H9 (cell line): Measurements from ENCODE around the gene GNB1L. TPM values are rescaled to one million over a fixed set of nuclear protein-coding genes. Genes with fewer than 3 reads are reported as not detected.

Experiments used
- DNase-seq: peaks from one replicate; pipeline ENCODE4 v3.0.0-alpha.2; 2017
- H2AFZ ChIP-seq: one replicate; pipeline ENCODE4 v1.6.1; 2013; ENCODE audit warnings: mild to moderate bottlenecking, low read length, control low read depth, moderate library complexity
- H2AK5ac ChIP-seq: 2 replicates; pipeline ENCODE4 v1.6.1; 2013; ENCODE audit warnings: low read length, control low read depth, mixed read lengths; ENCODE audit not compliant: insufficient read length
- H2BK120ac ChIP-seq: one replicate; pipeline ENCODE4 v1.6.1; 2013; ENCODE audit warnings: low read depth, mild to moderate bottlenecking, low read length, control low read depth, inconsistent platforms; ENCODE audit not compliant: poor library complexity, severe bottlenecking
- H2BK12ac ChIP-seq: 2 replicates; pipeline ENCODE4 v1.6.1; 2013; ENCODE audit warnings: low read length, control low read depth, mixed read lengths, low read depth; ENCODE audit not compliant: insufficient read length
- H2BK15ac ChIP-seq: 2 replicates; pipeline ENCODE4 v1.6.1; 2013; ENCODE audit warnings: low read depth, low read length, control low read depth
- H2BK20ac ChIP-seq: one replicate; pipeline ENCODE4 v1.6.1; 2013; ENCODE audit warnings: low read depth, mild to moderate bottlenecking, low read length, control low read depth, inconsistent platforms; ENCODE audit not compliant: poor library complexity, severe bottlenecking
- H2BK5ac ChIP-seq: 2 replicates; pipeline ENCODE4 v1.6.1; 2013; ENCODE audit warnings: low read length, control low read depth, mixed read lengths; ENCODE audit not compliant: insufficient read length
- H3K14ac ChIP-seq: 2 replicates; pipeline ENCODE4 v1.6.1; 2013; ENCODE audit warnings: low read length, control low read depth; ENCODE audit not compliant: insufficient read depth
- H3K18ac ChIP-seq: 2 replicates; pipeline ENCODE4 v1.6.1; 2013; ENCODE audit warnings: low read depth, mild to moderate bottlenecking, mixed read lengths, low read length, control low read depth; ENCODE audit not compliant: insufficient read length
- H3K23ac ChIP-seq: 2 replicates; pipeline ENCODE4 v1.6.1; 2013; ENCODE audit warnings: low read length, control low read depth, mixed read lengths, low read depth; ENCODE audit not compliant: insufficient read length
- H3K23me2 ChIP-seq: 2 replicates; pipeline ENCODE4 v1.6.1; 2013; ENCODE audit warnings: low read depth, mild to moderate bottlenecking, mixed read lengths, low read length, control low read depth; ENCODE audit not compliant: insufficient read length, poor library complexity, severe bottlenecking
- H3K27ac ChIP-seq: 2 replicates; pipeline ENCODE4 v1.5.1; 2013; ENCODE audit warnings: low read length, control low read depth, mixed read lengths, low read depth; ENCODE audit not compliant: insufficient read length
- H3K27me3 ChIP-seq: 2 replicates; pipeline ENCODE4 v1.6.1; 2013; ENCODE audit warnings: low read length, control low read depth, inconsistent platforms; ENCODE audit not compliant: insufficient read depth
- H3K4ac ChIP-seq: 2 replicates; pipeline ENCODE4 v1.6.1; 2013; ENCODE audit warnings: low read depth, mild to moderate bottlenecking, control low read depth, inconsistent platforms, low read length, moderate library complexity
- H3K4me1 ChIP-seq: 2 replicates; pipeline ENCODE4 v1.6.1; 2013; ENCODE audit warnings: low read length, control low read depth, inconsistent platforms; ENCODE audit not compliant: insufficient read depth
- H3K4me2 ChIP-seq: 2 replicates; pipeline ENCODE4 v1.6.1; 2013; ENCODE audit warnings: low read length, control low read depth, mixed read lengths; ENCODE audit not compliant: insufficient read length, insufficient read depth
- H3K56ac ChIP-seq: 2 replicates; pipeline ENCODE4 v1.6.1; 2013; ENCODE audit warnings: low read depth, mild to moderate bottlenecking, mixed read lengths, low read length, control low read depth; ENCODE audit not compliant: insufficient read length
- H3K79me1 ChIP-seq: 2 replicates; pipeline ENCODE4 v1.6.1; 2013; ENCODE audit warnings: low read depth, mild to moderate bottlenecking, moderate library complexity, low read length, control low read depth, inconsistent platforms; ENCODE audit not compliant: insufficient read depth, poor library complexity, severe bottlenecking
- H3K79me2 ChIP-seq: 2 replicates; pipeline ENCODE4 v1.6.1; 2013; ENCODE audit warnings: low read length, control low read depth, inconsistent platforms; ENCODE audit not compliant: insufficient read depth
- H3K9ac ChIP-seq: 2 replicates; pipeline ENCODE4 v1.6.1; 2013; ENCODE audit warnings: low read length, control low read depth, mixed read lengths; ENCODE audit not compliant: insufficient read length; ENCODE audit errors: extremely low read depth
- H3K9me3 ChIP-seq: one replicate; pipeline ENCODE4 v1.6.1; 2013; ENCODE audit warnings: low read depth, low read length, inconsistent platforms; ENCODE audit not compliant: control insufficient read depth
- H3T11ph ChIP-seq: one replicate; pipeline ENCODE4 v1.6.1; 2013; ENCODE audit warnings: mild to moderate bottlenecking, low read length, control low read depth, inconsistent platforms
- H4K20me1 ChIP-seq: one replicate; pipeline ENCODE4 v1.6.1; 2013; ENCODE audit not compliant: control insufficient read depth, insufficient read length, insufficient read depth
- H4K5ac ChIP-seq: 2 replicates; pipeline ENCODE4 v1.6.1; 2013; ENCODE audit warnings: low read depth, mild to moderate bottlenecking, mixed read lengths, low read length, control low read depth; ENCODE audit not compliant: insufficient read length
- H4K8ac ChIP-seq: replicated peaks from 2 replicates; pipeline ENCODE4 v1.6.1; 2013; ENCODE audit warnings: low read length, control low read depth, mixed read lengths, low read depth; ENCODE audit not compliant: insufficient read length
- H4K91ac ChIP-seq: 2 replicates; pipeline ENCODE4 v1.6.1; 2013; ENCODE audit warnings: low read depth, mild to moderate bottlenecking, moderate library complexity, mixed read lengths, low read length, control low read depth; ENCODE audit not compliant: insufficient read length
- H3K27ac Mint-ChIP-seq, 3 experiments: 2 replicates in 2 of 3; 3 replicates in 1 of 3; pipeline ENCODE4 v1.8.0; 2020 to 2021; ENCODE audit warnings: mixed read lengths in 3 of 3, mild to moderate bottlenecking in 1 of 3, moderate library complexity in 1 of 3
- H3K27me3 Mint-ChIP-seq: 2 replicates; pipeline ENCODE4 v1.8.0; 2021; ENCODE audit warnings: low read depth, mild to moderate bottlenecking, moderate library complexity, mixed read lengths
- H3K36me3 Mint-ChIP-seq, 3 experiments: 2 replicates in 2 of 3; 3 replicates in 1 of 3; pipeline ENCODE4 v1.8.0; 2020 to 2021; ENCODE audit warnings: low read depth in 3 of 3, mixed read lengths in 3 of 3; ENCODE audit not compliant: insufficient read depth in 1 of 3
- H3K4me1 Mint-ChIP-seq, 2 experiments: 2 replicates each; pipeline ENCODE4 v1.8.0; 2020; ENCODE audit warnings: mixed read lengths in 2 of 2
- H3K4me3 Mint-ChIP-seq, 2 experiments: 2 replicates in 1 of 2; 3 replicates in 1 of 2; pipeline ENCODE4 v1.8.0; 2020 to 2021; ENCODE audit warnings: mild to moderate bottlenecking in 2 of 2, mixed read lengths in 2 of 2, moderate library complexity in 1 of 2
- H3K9me3 Mint-ChIP-seq, 2 experiments: 2 replicates in 1 of 2; 3 replicates in 1 of 2; pipeline ENCODE4 v1.8.0; 2020; ENCODE audit warnings: mild to moderate bottlenecking in 2 of 2, mixed read lengths in 2 of 2, moderate library complexity in 1 of 2
- CTCF ChIP-seq: fragments of 200-600 bp; sonication (generic); conservative IDR thresholded peaks from 3 replicates; pipeline ENCODE4 v1.8.0; 2021; ENCODE audit warnings: antibody characterized with exemption, mild to moderate bottlenecking
- WGBS: extraction: QIAGEN DNeasy Blood & Tissue Kit; methylation state at CpG from one replicate; pipeline ENCODE4 v1.1.7; 2013; ENCODE audit warnings: missing lambda C conversion rate, low lambda C conversion rate, mixed read lengths; ENCODE audit not compliant: insufficient read length; ENCODE audit errors: extremely low coverage; 5-methylcytosine and 5-hydroxymethylcytosine counted together
- total RNA-seq: library from RNA; stranded (reverse); gene quantifications from 2 replicates; pipeline ENCODE4 v1.2.1, GENCODE V29; 2021

Gene GNB1L
- total RNA-seq, 1 experiment from 2014 or later = 22.4 TPM

GRCh38 chr22:19853058-19853878 lies 1.4 kb downstream of the GNB1L start:
- Mint-ChIP-seq H3K27me3 (no peaks in the 10 kb centered on the region; the same call in 1 of the 2 replicates), H3K36me3 (peaks cover 30 to 48% (median 40%) of the 10 kb centered on the region in 3 experiments; a peak in 6 of 7 replicates), H3K27ac (peak overlapping the region; percentile 17 to 96 (median 91); a peak in 5 of 7 replicates), H3K4me3 (peak overlapping the region; percentile 90 to 91), H3K4me1 (peaks cover 38 to 43% of the 10 kb centered on the region in 2 experiments), H3K9me3 (no peaks in the 10 kb centered on the region)
- no peak overlapping the region for H3K27ac ChIP-seq
- no peak overlapping the region for H2BK20ac ChIP-seq
- no peak overlapping the region for H4K8ac ChIP-seq
- no peak overlapping the region for H3K14ac ChIP-seq
- peak overlapping the region; percentile 53 for H3K9ac ChIP-seq
- no CpG with 5 or more reads among the region's 11 CpGs for WGBS
- no peak overlapping the region for H2BK5ac ChIP-seq
- no peak overlapping the region for H3K23ac ChIP-seq
- no peak overlapping the region for H3T11ph ChIP-seq
- H2BK15ac ChIP-seq = no peak overlapping the region
- H3K23me2 ChIP-seq = peaks cover 17% of the 10 kb centered on the region
- H3K79me1 ChIP-seq = peaks cover 10% of the 10 kb centered on the region
- no peak overlapping the region for H3K56ac ChIP-seq
- H4K91ac ChIP-seq = no peak overlapping the region
- peak overlapping the region; percentile 83 for H3K4me2 ChIP-seq
- no peak overlapping the region for H2BK120ac ChIP-seq
- no peak for DNase-seq
- H3K4ac ChIP-seq = no peak overlapping the region
- H3K4me1 ChIP-seq = no peaks in the 10 kb centered on the region; the same call in 1 of the 2 replicates
- H2BK12ac ChIP-seq = no peak overlapping the region
- H4K20me1 ChIP-seq = no peaks in the 10 kb centered on the region
- TF ChIP-seq CTCF = no peak
- H3K9me3 ChIP-seq = no peaks in the 10 kb centered on the region
- H2AFZ ChIP-seq = no peak overlapping the region
- H4K5ac ChIP-seq = no peak overlapping the region
- H2AK5ac ChIP-seq = no peak overlapping the region
- no peak overlapping the region for H3K18ac ChIP-seq
- peaks cover 13% of the 10 kb centered on the region; the same call in 1 of the 2 replicates for H3K79me2 ChIP-seq
- no peaks in the 10 kb centered on the region for H3K27me3 ChIP-seq
